Nephron (organoid): Measurements from ENCODE around the gene AFG1L.
A peak's percentile ranks its signal among the peaks of the same experiment; 100 is the strongest.
"Not testable (repeated sequence)": the region's sequence is repeated elsewhere in the genome, so short reads cannot be mapped to it uniquely, and the experiment has no call there.

Experiments used
- H3K27ac Mint-ChIP-seq, 3 experiments: 2 replicates each; pipeline ENCODE4 v1.8.0; 2020; ENCODE audit warnings: mixed read lengths in 3 of 3, mild to moderate bottlenecking in 2 of 3, moderate library complexity in 1 of 3
- H3K27me3 Mint-ChIP-seq: 2 replicates; pipeline ENCODE4 v1.8.0; 2021; ENCODE audit warnings: low read depth, mild to moderate bottlenecking, moderate library complexity, mixed read lengths
- H3K36me3 Mint-ChIP-seq: 2 replicates; pipeline ENCODE4 v1.8.0; 2020; ENCODE audit warnings: low read depth, mixed read lengths
- H3K4me1 Mint-ChIP-seq: 2 replicates; pipeline ENCODE4 v1.8.0; 2020; ENCODE audit warnings: mixed read lengths
- H3K4me3 Mint-ChIP-seq, 3 experiments: 2 replicates each; pipeline ENCODE4 v1.8.0; 2020; ENCODE audit warnings: mild to moderate bottlenecking in 3 of 3, mixed read lengths in 3 of 3, moderate library complexity in 2 of 3
- H3K9me3 Mint-ChIP-seq: 2 replicates; pipeline ENCODE4 v1.8.0; 2020; ENCODE audit warnings: mixed read lengths
- CTCF ChIP-seq, 3 experiments: fragments of 200-600 bp; sonication (generic); IDR thresholded peaks; one replicate each; pipeline ENCODE4 v1.5.0; 2021; ENCODE audit warnings: antibody characterized with exemption in 3 of 3; ENCODE audit not compliant: unreplicated experiment in 3 of 3

Gene AFG1L

GRCh38 chr6:108403236-108403635, 108.4 kb downstream of the AFG1L start:
- TF ChIP-seq CTCF (IDR thresholded peaks at IDR 0.05; ENCODE audit: unreplicated experiment in 3 of 3) = no peak
- H3K27ac Mint-ChIP-seq = peak overlapping the region in 2 of 3 experiments; percentile 37 to 55
- H3K9me3 Mint-ChIP-seq = peaks cover 14% of the 10 kb centered on the region
- peaks cover 23% of the 10 kb centered on the region for H3K36me3 Mint-ChIP-seq
- no peaks in the 10 kb centered on the region for H3K27me3 Mint-ChIP-seq
- no peak overlapping the region for H3K4me3 Mint-ChIP-seq
- H3K4me1 Mint-ChIP-seq = peaks cover 20% of the 10 kb centered on the region

GRCh38 chr6:108406943-108407342, 112.1 kb downstream of the AFG1L start:
- Mint-ChIP-seq H3K9me3 (peaks cover 33% of the 10 kb centered on the region), H3K4me3 (no peak overlapping the region), H3K27ac (peak overlapping the region in 2 of 3 experiments; percentile 11 to 97), H3K36me3 (peaks cover 41% of the 10 kb centered on the region), H3K27me3 (no peaks in the 10 kb centered on the region), H3K4me1 (peaks cover 21% of the 10 kb centered on the region)
- no peak for TF ChIP-seq CTCF (IDR thresholded peaks at IDR 0.05; ENCODE audit: unreplicated experiment in 3 of 3)

- H3K4me1 Mint-ChIP-seq = peaks cover 18% of the 10 kb centered on the region
- H3K27ac Mint-ChIP-seq = peak overlapping the region; percentile 94 to 97 (median 97)
- H3K36me3 Mint-ChIP-seq = peaks cover 49% of the 10 kb centered on the region
- no peak overlapping the region for H3K4me3 Mint-ChIP-seq
- TF ChIP-seq CTCF (IDR thresholded peaks at IDR 0.05; ENCODE audit: unreplicated experiment in 3 of 3) = no peak
- H3K27me3 Mint-ChIP-seq = no peaks in the 10 kb centered on the region
- peaks cover 43% of the 10 kb centered on the region for H3K9me3 Mint-ChIP-seq
These were observed 113.3 kb downstream of the AFG1L start for GRCh38 chr6:108407904-108408827.

- H3K9me3 Mint-ChIP-seq = peaks cover 50% of the 10 kb centered on the region
- no peaks in the 10 kb centered on the region for H3K27me3 Mint-ChIP-seq
- peaks cover 13% of the 10 kb centered on the region for H3K4me1 Mint-ChIP-seq
- peak overlapping the region; percentile 94 to 97 (median 97) for H3K27ac Mint-ChIP-seq
- no peak overlapping the region for H3K4me3 Mint-ChIP-seq
- no peak for TF ChIP-seq CTCF (IDR thresholded peaks at IDR 0.05; ENCODE audit: unreplicated experiment in 3 of 3)
- H3K36me3 Mint-ChIP-seq = peaks cover 44% of the 10 kb centered on the region
These were observed 114.0 kb downstream of the AFG1L start for GRCh38 chr6:108408861-108409260.

GRCh38 chr6:108416047-108416833, 121.4 kb downstream of the AFG1L start:
- H3K36me3 Mint-ChIP-seq = peaks cover 13% of the 10 kb centered on the region
- not testable (repeated sequence) for H3K4me3 Mint-ChIP-seq, H3K27ac Mint-ChIP-seq, H3K27me3 Mint-ChIP-seq, H3K4me1 Mint-ChIP-seq
- peaks cover 35% of the 10 kb centered on the region for H3K9me3 Mint-ChIP-seq

GRCh38 chr6:108417027-108417426, 122.2 kb downstream of the AFG1L start:
- no peaks in the 10 kb centered on the region for H3K27me3 Mint-ChIP-seq
- H3K9me3 Mint-ChIP-seq = peaks cover 32% of the 10 kb centered on the region
- TF ChIP-seq CTCF (IDR thresholded peaks at IDR 0.05; ENCODE audit: unreplicated experiment in 3 of 3) = no peak
- no peaks in the 10 kb centered on the region for H3K4me1 Mint-ChIP-seq
- H3K36me3 Mint-ChIP-seq = peaks cover 9% of the 10 kb centered on the region
- no peak overlapping the region for H3K27ac Mint-ChIP-seq
- H3K4me3 Mint-ChIP-seq = no peak overlapping the region
